PC-3 (cell line): ENCODE measurements around the gene CDHR5. TPM values are rescaled to one million over a fixed set of nuclear protein-coding genes. Genes with fewer than 3 reads are reported as not detected.

Experiments used
- ATAC-seq: fragments of 200-7000 bp; cut with Tn5 transposase; 2 replicates; pipeline ENCODE4 v1.9.1; 2020; ENCODE audit warnings: mild to moderate bottlenecking, moderate library complexity
- BruUV-seq: library from RNA; stranded (reverse); fragments of 400-500 nt; replicated peaks from 2 replicates; lab custom pipeline; 2021; lab: Mats Ljungman, UMichigan
- CTCF ChIA-PET: fragments of 300-600 bp; sonication (Branson Sonifier 250); formaldehyde crosslinking; loops from one replicate; lab custom pipeline; 2022; ENCODE audit warnings: antibody characterized with exemption; lab: Charles Lee
- POLR2A ChIA-PET: fragments of 300-600 bp; sonication (Branson Sonifier 250); formaldehyde crosslinking; loops from one replicate; lab custom pipeline; 2022; ENCODE audit warnings: antibody characterized with exemption; ENCODE audit not compliant: unreplicated experiment; lab: Charles Lee
- DNase-seq: peaks from one replicate; pipeline ENCODE4 v3.0.0-alpha.2; 2015
- H2AFZ ChIP-seq: fragments of 300-600 bp; sonication (generic); 2 replicates; pipeline ENCODE4 v1.6.0; 2016; ENCODE audit warnings: antibody characterized with exemption, low read length
- H3F3A ChIP-seq: fragments of 300-600 bp; sonication (generic); one replicate; pipeline ENCODE4 v1.6.0; 2017; ENCODE audit warnings: antibody characterized with exemption, low read length, control low read depth, mild to moderate bottlenecking; ENCODE audit not compliant: unreplicated experiment
- H3K27ac ChIP-seq: fragments of 300-600 bp; sonication (generic); 2 replicates; pipeline ENCODE4 v1.5.1; 2016; ENCODE audit warnings: mild to moderate bottlenecking, low read length
- H3K27me3 ChIP-seq: fragments of 300-600 bp; sonication (generic); 2 replicates; pipeline ENCODE4 v1.6.1; 2016; ENCODE audit warnings: low read length, mixed read lengths
- H3K36me3 ChIP-seq: fragments of 300-600 bp; sonication (generic); 2 replicates; pipeline ENCODE4 v1.6.1; 2016; ENCODE audit warnings: low read depth, mixed run types, low read length, mixed read lengths
- H3K4me1 ChIP-seq: fragments of 300-600 bp; sonication (generic); 2 replicates; pipeline ENCODE4 v1.5.1; 2016; ENCODE audit warnings: low read length; ENCODE audit not compliant: insufficient read depth
- H3K4me2 ChIP-seq: fragments of 300-600 bp; sonication (generic); 2 replicates; pipeline ENCODE4 v1.6.0; 2016; ENCODE audit warnings: low read length
- H3K4me3 ChIP-seq: fragments of 300-600 bp; sonication (generic); 2 replicates; pipeline ENCODE4 v1.5.1; 2016; ENCODE audit warnings: mild to moderate bottlenecking, low read length, mixed read lengths
- H3K79me2 ChIP-seq: fragments of 300-600 bp; sonication (generic); 2 replicates; pipeline ENCODE4 v1.6.1; 2017; ENCODE audit warnings: low read length, mixed read lengths
- H3K9ac ChIP-seq: fragments of 300-600 bp; sonication (generic); 2 replicates; pipeline ENCODE4 v1.6.0; 2016; ENCODE audit warnings: mild to moderate bottlenecking, low read length
- H3K9me2 ChIP-seq: fragments of 300-600 bp; sonication (generic); replicated peaks from 2 replicates; pipeline ENCODE4 v1.6.1; 2016; ENCODE audit warnings: mixed run types, low read length, mixed read lengths
- H3K9me3 ChIP-seq: fragments of 300-600 bp; sonication (generic); 2 replicates; pipeline ENCODE4 v1.6.1; 2016; ENCODE audit warnings: low read length, mixed read lengths
- H4K20me1 ChIP-seq: fragments of 300-600 bp; sonication (generic); 2 replicates; pipeline ENCODE4 v1.6.1; 2016; ENCODE audit warnings: low read length, mixed read lengths
- EZH2 ChIP-seq: fragments of 300-600 bp; sonication (generic); IDR thresholded peaks from one replicate; pipeline ENCODE4 v1.6.1; 2017; ENCODE audit warnings: antibody characterized with exemption, mild to moderate bottlenecking, low read length; ENCODE audit not compliant: unreplicated experiment
- EZH2phosphoT487 ChIP-seq: fragments of 300-600 bp; sonication (generic); IDR thresholded peaks from 2 replicates; pipeline ENCODE4 v1.6.1; 2018; ENCODE audit warnings: mild to moderate bottlenecking, antibody characterized with exemption, low read length, borderline replicate concordance
- intact Hi-C: fragments of 100-400 bp; cut with micrococcal nuclease; formaldehyde crosslinking; loops from 2 replicates; pipeline ENCODE4 v1.9.0; 2023
- microRNA-seq: library from miRNA; unstranded; fragments of <30 nt; microRNA quantifications from one replicate; pipeline ENCODE4 v1.1.0, GENCODE V29; 2020; ENCODE audit not compliant: unreplicated experiment
- total RNA-seq: library from RNA; depleted of rRNA; stranded (reverse); fragments of >200 nt; gene quantifications from 2 replicates; pipeline ENCODE4 v1.2.3, GENCODE V29; 2014; rRNA removed
- TF ChIP-seq, protein P1 (sequence below): fragments of 300-600 bp; sonication (generic); conservative IDR thresholded peaks from 2 replicates; pipeline ENCODE4 v1.5.1; 2017; ENCODE audit warnings: antibody characterized with exemption, low read depth, mild to moderate bottlenecking, low read length

Gene CDHR5
- total RNA-seq, 1 experiment from 2014 or later, result not detected

DNA sequence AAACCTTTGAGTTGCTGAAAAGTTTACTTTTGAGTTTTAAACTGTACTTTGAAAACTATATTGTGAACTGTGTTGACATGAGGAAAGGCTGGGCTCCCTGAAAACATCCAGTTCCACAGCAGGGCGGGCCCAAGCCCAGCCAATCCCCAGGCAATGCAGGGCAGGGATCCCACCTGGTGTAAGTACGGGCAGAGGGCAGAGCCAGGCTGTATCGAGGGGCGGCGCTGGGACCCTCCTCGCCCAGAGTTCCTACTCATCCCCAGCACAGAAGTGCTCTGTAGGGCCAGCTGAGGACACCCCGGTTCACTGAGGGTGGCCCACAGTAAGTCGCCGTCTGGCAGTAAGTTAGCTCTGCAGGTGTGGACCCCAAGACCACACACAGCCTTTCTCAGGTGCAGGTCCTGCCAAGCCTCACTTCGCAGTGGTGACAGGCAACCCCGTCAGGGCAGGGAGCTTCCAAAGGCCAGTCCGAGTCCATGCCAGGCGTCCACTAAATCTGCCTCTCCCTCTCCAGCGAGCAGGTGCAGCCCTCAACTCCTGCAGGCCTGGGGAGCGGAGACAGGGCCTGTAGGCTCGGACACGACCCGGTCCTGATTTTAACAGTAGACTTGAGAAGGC is 57.6 kb downstream of the CDHR5 start:
- TF ChIP-seq EZH2 (no peak), EZH2phosphoT487 (no peak)
- TF ChIP-seq, protein P1, sequence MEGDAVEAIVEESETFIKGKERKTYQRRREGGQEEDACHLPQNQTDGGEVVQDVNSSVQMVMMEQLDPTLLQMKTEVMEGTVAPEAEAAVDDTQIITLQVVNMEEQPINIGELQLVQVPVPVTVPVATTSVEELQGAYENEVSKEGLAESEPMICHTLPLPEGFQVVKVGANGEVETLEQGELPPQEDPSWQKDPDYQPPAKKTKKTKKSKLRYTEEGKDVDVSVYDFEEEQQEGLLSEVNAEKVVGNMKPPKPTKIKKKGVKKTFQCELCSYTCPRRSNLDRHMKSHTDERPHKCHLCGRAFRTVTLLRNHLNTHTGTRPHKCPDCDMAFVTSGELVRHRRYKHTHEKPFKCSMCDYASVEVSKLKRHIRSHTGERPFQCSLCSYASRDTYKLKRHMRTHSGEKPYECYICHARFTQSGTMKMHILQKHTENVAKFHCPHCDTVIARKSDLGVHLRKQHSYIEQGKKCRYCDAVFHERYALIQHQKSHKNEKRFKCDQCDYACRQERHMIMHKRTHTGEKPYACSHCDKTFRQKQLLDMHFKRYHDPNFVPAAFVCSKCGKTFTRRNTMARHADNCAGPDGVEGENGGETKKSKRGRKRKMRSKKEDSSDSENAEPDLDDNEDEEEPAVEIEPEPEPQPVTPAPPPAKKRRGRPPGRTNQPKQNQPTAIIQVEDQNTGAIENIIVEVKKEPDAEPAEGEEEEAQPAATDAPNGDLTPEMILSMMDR, result no peak
- Histone ChIP-seq H3K36me3 (no peaks in the 10 kb centered on the region), H3K4me3 (peak overlapping the region; percentile 80), H3K9ac (peak overlapping the region; percentile 65; the same call in 1 of the 2 replicates), H3K9me2 (no peaks in the 10 kb centered on the region), H3K27ac (no peak overlapping the region), H3K4me2 (peak overlapping the region; percentile 88), H3K9me3 (no peaks in the 10 kb centered on the region), H3K27me3 (no peaks in the 10 kb centered on the region), H3K79me2 (peaks cover 41% of the 10 kb centered on the region), H3F3A (no peaks in the 10 kb centered on the region), H4K20me1 (0 out of 2 replicates have a peak, but pooled peaks cover 5% of the 10 kb centered on the region), H3K4me1 (peaks cover 26% of the 10 kb centered on the region), H2AFZ (no peak overlapping the region)
- no peak for ATAC-seq
- no peak for DNase-seq
- intact Hi-C loops, result loop anchor here (10.0 kb wide), 1 partner anchor 48 kb away; the partner anchor contains the start of gene IRF7
- CTCF ChIA-PET, result no interaction called here
- POLR2A ChIA-PET, result interaction anchor here (0.5 kb wide), 1 partner anchor 271 kb away, joined by 4 read pairs; no protein-coding TSS in a partner anchor
- BruUV-seq, result no TSS peak

Small RNAs within 50 kb of the gene (microRNA-seq; reads per million reads assigned to microRNA genes)
- 828 reads per million, percentile 83 among the genes with 10 or more reads in this experiment for gene MIR210

Other genes starting within 250 kb of the CDHR5 start
- 218 and 222 TPM in 2 replicates for gene PKP3, start 230.7 kb downstream of the CDHR5 start, total RNA-seq
- 85.4 and 112 TPM in 2 replicates for gene SIGIRR, start 210.0 kb downstream of the CDHR5 start, total RNA-seq
- gene ANO9, start 182.9 kb downstream of the CDHR5 start, total RNA-seq, result 16.6 and 22.5 TPM in 2 replicates
- 53.0 and 91.0 TPM in 2 replicates for gene PTDSS2, start 174.7 kb downstream of the CDHR5 start, total RNA-seq
- 258 and 300 TPM in 2 replicates for gene RNH1, start 117.7 kb downstream of the CDHR5 start, total RNA-seq
- 128 and 167 TPM in 2 replicates for gene HRAS, start 89.4 kb downstream of the CDHR5 start, total RNA-seq
- gene LRRC56, start 87.4 kb downstream of the CDHR5 start, total RNA-seq, result 1.0 and 1.5 TPM in 2 replicates
- 1.4 and 2.4 TPM in 2 replicates for gene LMNTD2, start 64.2 kb downstream of the CDHR5 start, total RNA-seq
- gene RASSF7, start 64.0 kb downstream of the CDHR5 start, total RNA-seq, result 58.6 and 79.7 TPM in 2 replicates
- gene PHRF1, start 48.5 kb downstream of the CDHR5 start, total RNA-seq, result 41.4 and 52.4 TPM in 2 replicates
- gene IRF7, start 9.0 kb downstream of the CDHR5 start, total RNA-seq, result 80.8 and 95.7 TPM in 2 replicates
- 2.2 TPM in 1 of 2 replicates, not detected in the other for gene SCT, start 2.2 kb upstream of the CDHR5 start, total RNA-seq
- 0.11 TPM in 1 of 2 replicates, not detected in the other for gene DRD4, start 12.3 kb upstream of the CDHR5 start, total RNA-seq
- gene DEAF1, start 70.3 kb upstream of the CDHR5 start, total RNA-seq, result 31.9 and 42.8 TPM in 2 replicates
- gene TMEM80, start 70.9 kb upstream of the CDHR5 start, total RNA-seq, result 10.8 and 16.2 TPM in 2 replicates
- 127 and 200 TPM in 2 replicates for gene EPS8L2, start 81.3 kb upstream of the CDHR5 start, total RNA-seq
- gene TALDO1, start 122.5 kb upstream of the CDHR5 start, total RNA-seq, result 287 and 326 TPM in 2 replicates
- gene GATD1, start 152.5 kb upstream of the CDHR5 start, total RNA-seq, result 38.9 and 39.7 TPM in 2 replicates
- gene CEND1, start 165.1 kb upstream of the CDHR5 start, total RNA-seq, result not detected in 2 replicates
- gene SLC25A22, start 173.3 kb upstream of the CDHR5 start, total RNA-seq, result 32.7 and 42.3 TPM in 2 replicates
- 11.7 and 14.9 TPM in 2 replicates for gene PIDD1, start 180.3 kb upstream of the CDHR5 start, total RNA-seq
- gene RPLP2, start 185.0 kb upstream of the CDHR5 start, total RNA-seq, result 897 and 964 TPM in 2 replicates
- 40.2 and 41.4 TPM in 2 replicates for gene PNPLA2, start 194.0 kb upstream of the CDHR5 start, total RNA-seq
- 10.6 and 19.8 TPM in 2 replicates for gene CRACR2B, start 203.0 kb upstream of the CDHR5 start, total RNA-seq
- 469 and 490 TPM in 2 replicates for gene CD151, start 208.0 kb upstream of the CDHR5 start, total RNA-seq
- 661 and 1,148 TPM in 2 replicates for gene POLR2L, start 217.6 kb upstream of the CDHR5 start, total RNA-seq
- gene TSPAN4, start 217.9 kb upstream of the CDHR5 start, total RNA-seq, result 121 and 138 TPM in 2 replicates